Neural cell (in vitro differentiated cells): Measurements from ENCODE around the gene RANBP3. TPM values are rescaled to one million over a fixed set of nuclear protein-coding genes. Genes with fewer than 3 reads are reported as not detected.

Experiments used
- H2AFZ ChIP-seq: fragments of 200-600, 300-800 bp; sonication (generic), shearing (Covaris generic); 2 replicates; pipeline ENCODE4 v1.6.0; 2014; ENCODE audit warnings: low read depth, mild to moderate bottlenecking, antibody characterized with exemption, low read length, moderate library complexity
- H3F3A ChIP-seq: fragments of 200-600 bp; shearing (Covaris generic); 2 replicates; pipeline ENCODE4 v1.6.1; 2016; ENCODE audit warnings: mild to moderate bottlenecking, moderate library complexity, mixed read lengths, antibody characterized with exemption, low read length; ENCODE audit not compliant: insufficient read depth, poor library complexity, severe bottlenecking
- H3K27ac ChIP-seq: fragments of 200-600, 300-800 bp; sonication (generic), shearing (Covaris generic); 2 replicates; pipeline ENCODE4 v1.5.1; 2014; ENCODE audit warnings: mild to moderate bottlenecking, low read length, moderate library complexity
- H3K27me3 ChIP-seq: fragments of 300-800, 200-600 bp; sonication (generic), shearing (Covaris generic); 2 replicates; pipeline ENCODE4 v1.6.0; 2014; ENCODE audit warnings: mild to moderate bottlenecking, low read depth, low read length, moderate library complexity; ENCODE audit not compliant: insufficient read depth
- H3K36me3 ChIP-seq: fragments of 300-800, 200-600 bp; sonication (generic), shearing (Covaris generic); 2 replicates; pipeline ENCODE4 v1.5.1; 2014; ENCODE audit warnings: mild to moderate bottlenecking, antibody characterized with exemption, low read length, moderate library complexity; ENCODE audit not compliant: insufficient read depth
- H3K4me2 ChIP-seq: fragments of 300-800, 200-600 bp; sonication (generic), shearing (Covaris generic); 2 replicates; pipeline ENCODE4 v1.6.0; 2014; ENCODE audit warnings: mild to moderate bottlenecking, low read length
- H3K4me3 ChIP-seq: fragments of 300-800, 200-600 bp; sonication (generic), shearing (Covaris generic); 2 replicates; pipeline ENCODE4 v1.5.1; 2014; ENCODE audit warnings: mild to moderate bottlenecking, low read length, moderate library complexity
- H3K79me2 ChIP-seq: fragments of 200-600 bp; shearing (Covaris generic); replicated peaks from 2 replicates; pipeline ENCODE4 v1.6.0; 2014; ENCODE audit warnings: mild to moderate bottlenecking, low read length, moderate library complexity; ENCODE audit not compliant: insufficient read depth
- H3K9ac ChIP-seq: fragments of 300-800, 200-600 bp; sonication (generic), shearing (Covaris generic); 2 replicates; pipeline ENCODE4 v1.6.1; 2016; ENCODE audit warnings: mild to moderate bottlenecking, low read length, mixed read lengths
- H3K9me2 ChIP-seq: fragments of 200-600 bp; shearing (Covaris generic); 2 replicates; pipeline ENCODE4 v1.6.1; 2016; ENCODE audit warnings: mild to moderate bottlenecking, low read length, mixed read lengths; ENCODE audit not compliant: insufficient read depth
- H3K9me3 ChIP-seq: fragments of 200-600, 300-800 bp; sonication (generic), shearing (Covaris generic); 2 replicates; pipeline ENCODE4 v1.6.1; 2016; ENCODE audit warnings: mild to moderate bottlenecking, mixed run types, low read length, moderate library complexity, mixed read lengths
- H4K20me1 ChIP-seq: fragments of 200-600 bp; shearing (Covaris generic); 2 replicates; pipeline ENCODE4 v1.6.1; 2016; ENCODE audit warnings: mild to moderate bottlenecking, mixed run types; ENCODE audit not compliant: insufficient read depth
- CTCF ChIP-seq: fragments of 450-650 bp; IDR thresholded peaks from 2 replicates; pipeline ENCODE4 v1.5.1; 2014; ENCODE audit warnings: antibody characterized with exemption, mild to moderate bottlenecking, moderate library complexity; ENCODE audit not compliant: poor library complexity, severe bottlenecking
- EP300 ChIP-seq: fragments of 450-650 bp; conservative IDR thresholded peaks from 2 replicates; pipeline ENCODE4 v1.6.1; 2014; ENCODE audit warnings: antibody characterized with exemption, mild to moderate bottlenecking, moderate library complexity; ENCODE audit not compliant: poor library complexity, severe bottlenecking
- EZH2 ChIP-seq: fragments of 200-600, 300-800 bp; shearing (Covaris generic), sonication (generic); IDR thresholded peaks from 2 replicates; pipeline ENCODE4 v1.6.1; 2014; ENCODE audit warnings: antibody characterized with exemption, low read length, borderline replicate concordance, mild to moderate bottlenecking; ENCODE audit not compliant: insufficient read depth, poor library complexity, severe bottlenecking
- MXI1 ChIP-seq: fragments of 450-650 bp; conservative IDR thresholded peaks from 2 replicates; pipeline ENCODE4 v1.6.1; 2014; ENCODE audit warnings: antibody characterized with exemption, mild to moderate bottlenecking; ENCODE audit not compliant: poor library complexity, severe bottlenecking
- POLR2AphosphoS5 ChIP-seq: IDR thresholded peaks from 2 replicates; pipeline ENCODE4 v1.6.1; 2012
- RAD21 ChIP-seq: fragments of 450-650 bp; conservative IDR thresholded peaks from 2 replicates; pipeline ENCODE4 v1.6.1; 2014; ENCODE audit warnings: antibody characterized with exemption, mild to moderate bottlenecking, moderate library complexity
- REST ChIP-seq: IDR thresholded peaks from 2 replicates; pipeline ENCODE4 v1.6.1; 2012; ENCODE audit warnings: borderline replicate concordance
- SMC3 ChIP-seq: fragments of 450-650 bp; conservative IDR thresholded peaks from 2 replicates; pipeline ENCODE4 v1.6.1; 2014; ENCODE audit warnings: antibody characterized with exemption, mild to moderate bottlenecking, moderate library complexity; ENCODE audit not compliant: poor library complexity
- TAF1 ChIP-seq: IDR thresholded peaks from 2 replicates; pipeline ENCODE4 v1.6.1; 2012; ENCODE audit warnings: low read depth
- polyA plus RNA-seq: library from polyadenylated mRNA; depleted of rRNA; stranded (reverse); fragments of >200 nt; gene quantifications from 2 replicates; pipeline ENCODE4 v1.2.3, GENCODE V29; 2014

The RANBP3 gene
- polyA plus RNA-seq, 1 donor from 2014 or later: 67.6 TPM

GRCh38 chr19:5894704-5895349 is 83.1 kb downstream of the RANBP3 start:
- no peak overlapping the region for H2AFZ ChIP-seq
- H3K79me2 ChIP-seq: peaks cover under 1% of the 10 kb centered on the region
- no peak overlapping the region for H3K4me2 ChIP-seq
- no peaks in the 10 kb centered on the region for H4K20me1 ChIP-seq
- H3K9me3 ChIP-seq: no peaks in the 10 kb centered on the region
- H3K9me2 ChIP-seq: no peaks in the 10 kb centered on the region
- no peak overlapping the region for H3K27ac ChIP-seq
- no peaks in the 10 kb centered on the region for H3K27me3 ChIP-seq
- H3F3A ChIP-seq: no peaks in the 10 kb centered on the region
- H3K36me3 ChIP-seq: no peaks in the 10 kb centered on the region
- H3K9ac ChIP-seq: no peak overlapping the region
- TF ChIP-seq EP300 (no peak), RAD21 (no peak), REST (no peak), POLR2AphosphoS5 (no peak), SMC3 (no peak), MXI1 (no peak), EZH2 (no peak), TAF1 (no peak), CTCF (no peak)
- no peak overlapping the region for H3K4me3 ChIP-seq

- Histone ChIP-seq H3K79me2 (no peaks in the 10 kb centered on the region), H3F3A (no peaks in the 10 kb centered on the region), H3K4me2 (no peak overlapping the region), H3K27me3 (no peaks in the 10 kb centered on the region), H3K36me3 (no peaks in the 10 kb centered on the region), H3K4me3 (no peak overlapping the region), H3K9ac (no peak overlapping the region), H3K9me2 (no peaks in the 10 kb centered on the region), H4K20me1 (no peaks in the 10 kb centered on the region), H3K27ac (no peak overlapping the region), H2AFZ (no peak overlapping the region), H3K9me3 (no peaks in the 10 kb centered on the region)
- TF ChIP-seq MXI1 (no peak), SMC3 (no peak), POLR2AphosphoS5 (no peak), EZH2 (no peak), REST (no peak), CTCF (no peak), TAF1 (no peak), EP300 (no peak), RAD21 (no peak)
Measured at GRCh38 chr19:5893907-5894703, 83.8 kb downstream of the RANBP3 start.
